GM18517 (cell line): Measurements from ENCODE around the gene STAB2.

Source experiments
- ATAC-seq: cut with Tn5 transposase; IDR thresholded peaks from one replicate; pipeline ENCODE4 v1.9.1; 2021; ENCODE audit warnings: mild to moderate bottlenecking, moderate library complexity; ENCODE audit not compliant: unreplicated experiment

Gene STAB2

DNA sequence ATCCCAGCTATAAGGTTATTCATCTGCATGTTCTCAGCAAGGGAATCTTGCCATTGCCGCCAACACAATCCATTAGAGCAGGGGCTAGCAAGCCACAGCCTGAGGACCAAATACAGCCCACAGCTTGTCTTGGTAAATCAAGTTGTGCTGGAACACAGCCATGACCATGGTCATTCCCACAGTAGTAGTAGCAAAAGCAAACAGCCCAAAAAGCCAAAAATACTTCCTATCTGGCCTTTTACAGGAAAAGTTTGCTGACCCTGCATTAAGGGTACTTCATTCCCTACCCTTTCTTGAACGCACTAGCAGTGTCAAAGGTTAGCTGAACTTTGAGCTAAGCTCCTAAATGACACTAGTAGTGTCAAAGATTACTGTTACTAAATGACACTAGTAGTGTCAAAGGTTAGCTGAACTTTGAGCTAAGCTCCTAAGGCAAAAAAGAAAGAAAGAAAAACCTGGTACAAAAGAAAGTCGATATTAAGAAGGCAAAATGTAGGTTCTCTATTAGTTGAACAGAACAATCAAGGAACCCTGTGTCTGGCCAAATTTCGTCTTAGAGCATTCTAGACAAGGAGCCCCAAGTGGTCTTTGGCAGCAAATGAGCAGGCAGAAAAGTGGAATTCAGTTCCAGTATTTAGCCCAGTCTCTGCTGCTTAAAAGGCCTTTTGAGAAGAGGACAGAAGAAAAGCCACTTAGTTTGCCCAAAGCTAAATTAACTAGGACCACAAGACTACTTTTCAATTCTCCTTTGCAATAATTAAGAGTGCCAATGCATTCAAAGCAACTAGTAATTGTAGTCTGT lies 186.2 kb downstream of the STAB2 start:
- ATAC-seq: no peak

DNA sequence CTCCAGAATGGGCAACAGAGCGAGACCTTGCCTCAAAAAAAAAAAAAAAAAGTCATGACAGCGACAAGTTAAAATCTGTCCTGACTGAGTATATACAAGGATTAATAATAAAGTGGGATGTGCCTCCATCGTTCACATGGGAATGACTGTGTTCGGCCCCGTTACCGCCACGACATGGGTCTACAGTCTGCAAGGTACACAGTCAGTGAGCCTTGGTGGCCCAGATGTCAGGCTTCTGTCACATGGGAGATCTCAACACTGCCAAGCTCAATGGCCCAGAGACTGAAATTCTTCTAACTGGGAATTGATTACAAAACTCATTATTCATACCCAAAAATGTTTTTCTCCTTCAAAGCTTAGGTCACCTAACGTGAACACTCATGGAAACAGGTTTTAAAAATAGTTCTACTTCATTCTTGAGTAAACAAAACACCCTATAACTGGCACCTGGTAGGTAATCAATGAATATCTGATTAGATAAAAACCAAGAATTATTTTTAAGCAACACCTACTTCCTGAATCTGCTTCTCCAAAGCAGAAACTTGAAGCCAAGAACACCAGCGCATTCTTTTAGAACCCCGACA lies 188.0 kb downstream of the STAB2 start:
- ATAC-seq: no peak

DNA sequence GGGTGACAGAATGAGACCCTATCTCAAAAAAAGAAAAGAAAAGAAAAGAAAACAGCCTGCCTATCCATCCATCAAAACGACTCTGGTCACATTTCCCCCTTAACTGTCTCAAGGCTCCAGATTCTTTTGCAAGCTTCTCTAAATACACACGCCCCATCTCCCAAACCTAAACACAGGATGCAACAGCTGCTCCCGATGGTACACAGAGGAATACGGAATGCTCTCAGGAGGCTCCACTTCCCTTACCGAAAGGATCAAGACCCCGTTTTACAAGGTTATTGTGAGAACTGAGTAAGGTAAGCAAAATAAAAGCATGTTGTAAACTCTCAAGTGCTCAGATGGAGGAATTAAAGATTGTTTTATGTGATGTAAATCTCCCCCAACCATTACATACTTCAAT lies 191.7 kb downstream of the STAB2 start:
- no peak for ATAC-seq

DNA sequence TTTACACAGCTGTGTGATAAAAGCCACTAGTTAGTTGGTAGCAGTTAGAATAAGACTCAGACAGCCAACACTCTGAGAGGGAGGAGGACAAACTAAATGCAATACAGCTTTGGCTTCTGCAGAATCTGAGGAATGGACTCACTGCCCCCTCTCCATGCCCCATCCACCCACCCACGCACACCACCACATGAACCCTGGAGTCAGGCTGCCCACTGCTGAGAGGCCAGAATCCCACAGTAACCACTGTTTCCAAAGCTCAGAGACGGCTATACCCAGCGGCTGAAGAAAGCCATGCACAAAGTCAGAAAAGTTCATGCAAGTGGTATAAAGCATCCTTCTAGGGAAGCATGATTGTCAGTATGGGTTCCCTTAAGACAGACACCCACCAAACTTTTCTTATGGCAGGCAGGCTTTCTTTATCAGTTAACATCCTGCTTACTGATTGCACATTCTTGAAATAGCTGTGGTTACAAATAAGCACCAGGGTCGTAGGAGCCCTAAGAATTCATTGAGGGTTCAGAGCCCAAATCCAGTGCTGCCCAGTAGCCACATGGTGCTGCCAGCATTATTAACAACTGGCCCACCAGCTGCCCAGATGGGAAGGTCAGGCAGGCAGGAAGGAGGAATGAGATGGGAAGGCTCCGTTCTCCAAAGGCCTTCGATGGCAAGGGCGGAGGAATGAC lies 192.5 kb downstream of the STAB2 start:
- no peak for ATAC-seq

DNA sequence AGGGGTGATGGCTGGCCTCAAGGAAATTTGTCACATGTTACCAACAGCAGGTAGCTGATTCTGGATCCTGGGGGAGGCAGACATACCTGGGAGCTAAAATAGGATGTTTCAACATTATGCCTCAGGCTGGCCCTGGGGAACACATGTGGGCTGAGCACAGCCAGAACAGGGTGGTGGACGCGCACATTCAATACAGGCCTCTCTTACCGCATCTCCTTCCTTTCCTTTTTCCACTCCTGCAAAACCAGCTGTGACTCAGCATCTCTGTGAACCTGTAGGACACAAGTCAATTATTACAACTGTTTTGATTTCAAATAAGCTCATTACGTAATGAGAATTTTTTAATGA lies 193.0 kb downstream of the STAB2 start:
- ATAC-seq: no peak

DNA sequence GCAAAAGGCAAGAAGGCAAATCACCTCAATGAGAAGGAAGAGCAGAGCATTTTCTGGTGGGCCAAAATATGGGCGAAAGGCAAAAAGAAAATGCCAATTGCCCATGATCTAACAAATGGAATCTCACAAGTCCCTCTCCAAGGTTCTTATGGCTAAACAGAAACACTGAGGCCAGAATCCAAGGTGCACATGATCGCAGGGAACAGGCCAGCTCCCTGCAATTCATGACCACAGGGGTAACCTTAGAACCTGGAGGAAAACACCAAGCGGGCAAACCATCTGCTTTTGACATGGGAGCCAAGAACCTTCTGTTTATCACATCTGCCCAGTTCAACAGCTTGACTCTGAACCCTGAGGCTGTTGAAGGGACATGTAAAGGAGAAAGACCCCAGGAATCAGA lies 193.9 kb downstream of the STAB2 start:
- ATAC-seq: no peak

GRCh38 chr12:103782399-103782798 lies 195.3 kb downstream of the STAB2 start:
- ATAC-seq: no peak

- no peak for ATAC-seq
Observed at GRCh38 chr12:103783744-103784664, 196.9 kb downstream of the STAB2 start.

DNA sequence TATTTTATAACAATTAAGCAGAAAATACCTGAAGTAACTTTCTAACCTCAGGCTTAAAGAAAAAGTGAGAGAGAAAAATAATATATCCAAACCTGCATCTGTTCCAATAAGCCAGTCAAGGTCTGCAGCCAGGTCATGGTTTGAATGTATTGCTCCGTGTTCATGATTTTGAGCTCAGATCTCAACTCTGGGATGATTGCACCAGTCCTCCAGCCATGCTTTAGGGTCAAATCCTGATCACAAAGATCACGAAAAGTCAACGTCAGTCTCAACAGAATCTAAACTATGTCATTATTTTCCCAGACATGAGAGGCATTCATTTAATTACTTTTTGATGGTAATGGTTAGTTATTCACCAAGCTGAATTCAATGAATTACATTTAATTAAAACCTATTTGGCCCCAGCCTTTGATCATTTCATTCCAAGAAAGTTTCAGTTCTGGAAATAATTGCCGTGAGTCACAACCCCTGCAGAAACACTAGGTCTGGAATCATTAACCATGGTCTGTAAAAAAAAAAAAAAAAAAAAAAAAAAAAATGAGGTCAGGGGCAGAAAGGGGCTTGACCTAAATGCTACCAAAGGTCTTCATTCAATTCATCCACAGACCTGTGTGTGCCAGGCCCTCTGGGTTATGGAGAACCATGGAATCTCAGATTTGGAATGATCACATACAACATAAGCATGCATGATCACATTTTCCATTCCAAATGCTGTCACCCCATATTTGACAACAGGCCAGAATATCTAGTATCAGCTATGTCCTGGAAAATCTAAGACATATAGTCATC lies 198.4 kb downstream of the STAB2 start:
- ATAC-seq: no peak

DNA sequence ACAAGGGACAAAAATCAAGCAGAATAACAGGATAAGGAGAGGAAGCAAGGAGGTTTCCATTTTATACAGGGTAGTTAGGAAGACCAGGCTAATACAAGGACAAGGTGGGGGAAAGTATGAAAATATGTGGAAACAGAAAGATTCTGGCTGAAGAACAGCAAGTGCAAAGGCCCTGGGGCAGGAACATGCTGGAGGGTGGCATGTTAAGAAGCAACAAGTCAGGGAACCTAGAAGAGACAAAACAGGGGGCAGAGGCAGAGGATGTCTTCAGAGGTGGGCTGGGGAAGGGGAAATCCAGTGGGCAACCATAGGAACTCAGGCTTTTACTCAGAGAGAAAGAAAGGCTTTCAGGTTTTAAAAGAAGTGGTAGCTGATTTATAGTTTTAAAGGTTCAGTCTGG lies 199.1 kb downstream of the STAB2 start:
- no peak for ATAC-seq

- no peak for ATAC-seq
Observed at GRCh38 chr12:103791350-103791920, 204.4 kb downstream of the STAB2 start.

GRCh38 chr12:103793046-103793445 lies 206.0 kb downstream of the STAB2 start:
- ATAC-seq: no peak

DNA sequence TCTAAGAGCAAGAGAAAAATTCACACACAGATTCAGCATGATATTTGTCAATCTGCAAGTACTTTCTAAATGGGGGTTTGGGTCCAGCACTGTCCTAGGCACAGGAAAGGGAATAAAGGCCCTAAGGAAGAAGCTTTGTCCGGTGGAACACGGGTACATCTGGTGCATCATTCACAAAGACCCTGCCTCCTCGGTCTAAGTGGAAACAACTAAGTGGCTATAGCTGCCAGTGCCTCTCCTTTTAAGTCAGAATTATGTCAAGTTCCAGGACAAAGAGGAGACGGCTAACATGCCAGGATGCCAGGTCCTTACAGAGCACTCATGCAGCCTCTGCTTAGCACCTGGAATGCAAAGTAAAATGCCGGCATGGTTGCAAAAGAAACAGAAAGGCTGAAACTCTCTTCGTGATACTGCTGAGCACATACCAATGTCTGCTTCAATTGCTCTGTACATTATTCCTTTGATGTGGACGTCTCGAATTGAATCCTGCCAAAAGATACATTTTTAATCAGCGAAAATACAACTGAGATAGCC lies 206.5 kb downstream of the STAB2 start:
- no peak for ATAC-seq

DNA sequence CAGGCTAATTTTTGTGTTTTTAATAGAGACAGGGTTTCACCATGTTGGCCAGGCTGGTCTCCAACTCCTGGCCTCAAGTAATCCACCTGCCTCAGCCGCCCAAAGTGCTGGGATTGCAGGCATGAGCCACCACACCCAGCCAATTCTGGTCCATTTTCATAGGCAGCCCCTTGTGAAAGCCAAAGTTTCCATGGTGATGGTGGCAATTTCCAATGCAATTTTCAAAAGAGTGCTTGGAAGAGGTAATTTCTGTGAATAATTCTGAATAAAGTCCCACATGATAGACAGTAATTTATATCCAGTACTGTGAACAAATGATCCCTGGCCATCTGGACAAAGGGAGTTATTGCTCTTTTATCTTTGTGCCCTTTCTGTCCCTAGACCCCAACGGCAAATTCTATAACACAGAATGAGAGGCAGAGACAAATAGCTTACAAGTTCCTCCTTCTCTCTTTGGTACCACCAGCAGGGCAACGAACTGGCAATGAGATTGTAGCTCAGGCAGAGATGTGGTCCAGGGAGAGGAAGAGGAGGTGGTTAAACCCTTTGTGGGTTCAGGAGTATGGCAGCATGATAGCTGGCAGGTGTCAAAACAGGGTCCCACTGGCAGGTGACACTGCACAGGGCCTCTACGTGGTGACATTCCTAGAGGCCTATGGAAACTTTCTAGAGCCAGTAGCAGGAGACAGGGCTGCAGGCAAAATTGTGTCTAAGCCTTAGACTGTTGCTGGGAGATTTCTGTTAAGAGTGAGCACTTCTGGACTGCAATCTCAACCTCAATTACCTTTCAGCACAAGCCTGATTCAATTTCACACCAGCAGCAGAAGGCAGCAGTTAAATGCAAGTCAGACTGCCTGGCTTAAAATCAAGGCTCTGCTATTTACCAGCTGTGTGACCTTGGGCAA lies 207.5 kb downstream of the STAB2 start:
- ATAC-seq: no peak

- no peak for ATAC-seq
Observed at GRCh38 chr12:103798586-103798985, 211.5 kb downstream of the STAB2 start.

DNA sequence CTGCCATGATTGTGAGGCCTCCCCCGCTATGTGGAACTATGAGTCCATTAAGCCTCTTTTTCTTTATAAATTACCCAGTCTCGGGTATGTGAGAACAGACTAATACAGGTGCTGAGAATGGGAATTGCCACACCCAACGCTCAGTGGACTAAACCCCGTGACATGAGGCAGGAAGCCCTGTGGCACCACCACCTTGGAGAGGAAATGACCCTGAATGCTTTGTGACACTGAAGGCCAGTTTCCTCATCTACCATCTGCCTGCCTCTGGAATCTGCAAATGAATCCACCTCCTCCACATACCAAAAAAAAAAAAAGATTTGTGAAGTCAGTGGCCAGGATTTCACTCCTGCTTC lies 212.4 kb downstream of the STAB2 start:
- no peak for ATAC-seq

GRCh38 chr12:103799857-103800771 lies 213.0 kb downstream of the STAB2 start:
- ATAC-seq: no peak
